Upper lobe of left lung (tissue), 6 donors: ENCODE data around the gene RYR3. TPM values are rescaled to one million over a fixed set of nuclear protein-coding genes. Genes with fewer than 3 reads are reported as not detected.

Source experiments
- ATAC-seq, 2 donors: fragments of 200-7000 bp; cut with Tn5 transposase; one replicate each; pipeline ENCODE4 v1.9.1; 2022; ENCODE audit warnings: mild to moderate bottlenecking in 2 of 2, moderate library complexity in 2 of 2; ENCODE audit not compliant: low FRiP score in 2 of 2
- DNase-seq, 2 donors: peaks; one replicate each; pipeline ENCODE4 v3.0.0-alpha.2; 2019 to 2020
- H3K27ac ChIP-seq, 4 donors: fragments of 200-600 bp; sonication (generic); one replicate each; pipeline ENCODE4 v1.5.1; 2016 to 2019
- H3K27me3 ChIP-seq, 4 donors: fragments of 200-600 bp; sonication (generic); one replicate each; pipeline ENCODE4 v1.5.1; 2017 to 2019
- H3K36me3 ChIP-seq, 4 donors: fragments of 200-600 bp; sonication (generic); one replicate each; pipeline ENCODE4 v1.5.1; 2016 to 2019
- H3K4me1 ChIP-seq, 4 donors: fragments of 200-600 bp; sonication (generic); one replicate each; pipeline ENCODE4 v1.5.1; 2018 to 2019
- H3K4me3 ChIP-seq, 4 donors: fragments of 200-600 bp; sonication (generic); one replicate each; pipeline ENCODE4 v1.5.1; 2017 to 2019; ENCODE audit warnings: mild to moderate bottlenecking in 2 of 4, moderate library complexity in 1 of 4
- H3K9me3 ChIP-seq, 4 donors: fragments of 200-600 bp; sonication (generic); one replicate each; pipeline ENCODE4 v1.5.1; 2018 to 2019
- EP300 ChIP-seq, 4 donors: sonication (generic); formaldehyde crosslinking; IDR thresholded peaks; one replicate each; pipeline ENCODE4 v1.5.1; 2017; ENCODE audit warnings: antibody characterized with exemption in 4 of 4, control low read depth in 2 of 4
- POLR2A ChIP-seq, 4 donors: fragments of 450-650 bp; IDR thresholded peaks; one replicate each; pipeline ENCODE4 v1.5.1; 2016 to 2017; ENCODE audit warnings: antibody characterized with exemption in 4 of 4, mild to moderate bottlenecking in 2 of 4
- POLR2AphosphoS5 ChIP-seq, 2 donors: sonication (generic); formaldehyde crosslinking; IDR thresholded peaks; one replicate each; pipeline ENCODE4 v1.5.1; 2017; ENCODE audit warnings: antibody characterized with exemption in 2 of 2
- whole genome bisulfite sequencing, 2 donors: methylation state at CpG; one replicate each; pipeline ENCODE4 v1.1.5; 2017 to 2018; 5-methylcytosine and 5-hydroxymethylcytosine counted together
- total RNA-seq, 6 donors: library from RNA; depleted of rRNA in 4 of 6; stranded (reverse); fragments of >200 nt in 4 of 6; gene quantifications; one replicate each; pipeline versions ENCODE4 v1.1.0 to v1.2.1, GENCODE V29; 2016 to 2021
- TF ChIP-seq, protein P1 (sequence below), 6 experiments: fragments of 450-650 bp in 4 of 6; fragments of 200-600 bp in 2 of 6; sonication (generic) in 2 of 6; IDR thresholded peaks; one replicate each; pipeline ENCODE4 v1.5.1; 2016 to 2019; ENCODE audit warnings: antibody characterized with exemption in 6 of 6
- donor health status: DM: no; HTN: no; CAD: no; lungs with moderate emphysema.
- donor health status: DM: no; HTN: yes; CAD: no; lungs with severe emphysema.

Gene RYR3
- total RNA-seq, 6 donors from 2014 or later, result under 0.01 to 0.34 (median 0.15) TPM

DNA sequence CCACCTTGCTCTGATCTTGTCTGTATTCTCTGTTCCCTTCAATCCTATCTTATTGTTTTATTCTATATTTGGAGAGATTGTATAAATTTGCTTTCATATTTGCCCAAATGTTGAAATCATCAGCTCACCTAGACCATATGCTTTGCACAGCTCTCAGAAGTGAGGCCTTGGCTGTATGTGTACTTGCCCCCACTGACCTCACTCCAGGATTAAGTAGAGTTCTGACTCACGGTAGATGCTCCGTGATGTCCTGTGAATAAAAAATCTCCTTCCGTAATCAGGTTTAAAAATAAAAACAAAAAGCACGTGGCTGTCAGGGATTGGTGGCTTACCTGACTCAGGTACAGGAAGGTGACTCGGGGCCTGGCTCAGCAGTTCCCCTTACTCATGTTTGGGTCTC, 162.2 kb downstream of the RYR3 start:
- DNase-seq (no peak), ATAC-seq (no peak)
- 82 to 87% methylated on average over 5 of the region's 5 CpGs for WGBS, 2 donors
- Histone ChIP-seq H3K4me1 (no peaks in the 10 kb centered on the region), H3K36me3 (no peaks in the 10 kb centered on the region), H3K4me3 (no peak overlapping the region), H3K9me3 (no peaks in the 10 kb centered on the region), H3K27ac (no peak overlapping the region), H3K27me3 (no peaks in the 10 kb centered on the region)
- no peak for TF ChIP-seq EP300 (IDR thresholded peaks at IDR 0.05)
- TF ChIP-seq, protein P1, sequence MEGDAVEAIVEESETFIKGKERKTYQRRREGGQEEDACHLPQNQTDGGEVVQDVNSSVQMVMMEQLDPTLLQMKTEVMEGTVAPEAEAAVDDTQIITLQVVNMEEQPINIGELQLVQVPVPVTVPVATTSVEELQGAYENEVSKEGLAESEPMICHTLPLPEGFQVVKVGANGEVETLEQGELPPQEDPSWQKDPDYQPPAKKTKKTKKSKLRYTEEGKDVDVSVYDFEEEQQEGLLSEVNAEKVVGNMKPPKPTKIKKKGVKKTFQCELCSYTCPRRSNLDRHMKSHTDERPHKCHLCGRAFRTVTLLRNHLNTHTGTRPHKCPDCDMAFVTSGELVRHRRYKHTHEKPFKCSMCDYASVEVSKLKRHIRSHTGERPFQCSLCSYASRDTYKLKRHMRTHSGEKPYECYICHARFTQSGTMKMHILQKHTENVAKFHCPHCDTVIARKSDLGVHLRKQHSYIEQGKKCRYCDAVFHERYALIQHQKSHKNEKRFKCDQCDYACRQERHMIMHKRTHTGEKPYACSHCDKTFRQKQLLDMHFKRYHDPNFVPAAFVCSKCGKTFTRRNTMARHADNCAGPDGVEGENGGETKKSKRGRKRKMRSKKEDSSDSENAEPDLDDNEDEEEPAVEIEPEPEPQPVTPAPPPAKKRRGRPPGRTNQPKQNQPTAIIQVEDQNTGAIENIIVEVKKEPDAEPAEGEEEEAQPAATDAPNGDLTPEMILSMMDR (IDR thresholded peaks at IDR 0.05), result no peak
- no peak for TF ChIP-seq POLR2AphosphoS5 (IDR thresholded peaks at IDR 0.05)
- no peak for TF ChIP-seq POLR2A (IDR thresholded peaks at IDR 0.05)

DNA sequence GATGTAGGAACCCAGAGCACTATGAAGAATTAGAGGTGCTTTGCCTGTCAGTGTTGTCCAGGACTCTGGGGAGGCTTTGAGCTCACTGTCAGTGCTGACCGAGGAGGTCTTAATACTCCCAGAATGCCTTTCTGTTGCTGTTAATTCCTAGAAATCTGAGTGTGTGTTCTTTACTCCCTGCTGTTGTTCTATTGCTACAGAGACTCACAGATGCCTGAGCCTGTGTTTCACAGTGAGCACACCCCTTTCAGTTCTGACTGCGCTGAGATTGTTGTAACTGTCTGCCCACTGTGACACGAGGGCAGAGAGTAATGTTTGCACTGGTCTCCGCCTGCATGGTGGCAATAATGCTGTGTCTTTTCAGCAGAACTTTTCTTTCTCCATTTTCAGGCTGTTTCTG, 162.9 kb downstream of the RYR3 start:
- no peaks in the 10 kb centered on the region for H3K4me1 ChIP-seq
- no peak for DNase-seq
- WGBS, 2 donors, result 63 to 81% methylated on average over 4 of the region's 4 CpGs

DNA sequence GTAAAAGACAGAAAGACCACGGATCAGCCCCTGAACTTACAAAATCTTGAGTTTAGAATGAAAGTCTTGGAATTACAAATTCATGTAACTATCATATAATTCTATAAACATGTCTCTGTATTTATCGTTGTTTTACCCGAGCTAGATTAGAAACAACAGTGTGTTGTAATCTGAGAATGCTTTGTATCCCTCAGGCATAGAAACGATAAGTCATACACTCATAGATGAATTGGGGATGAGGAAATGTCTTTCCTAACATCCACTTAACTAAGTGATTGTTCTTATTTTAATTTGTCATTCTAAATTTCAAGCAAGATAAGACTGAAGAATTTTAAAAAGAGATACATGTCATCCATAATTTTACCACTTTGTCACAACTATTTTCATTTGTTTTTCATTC, 165.3 kb downstream of the RYR3 start:
- no peaks in the 10 kb centered on the region for H3K36me3 ChIP-seq
- H3K9me3 ChIP-seq, result no peaks in the 10 kb centered on the region
- ATAC-seq (no peak), DNase-seq (no peak)
- H3K27ac ChIP-seq, result no peak overlapping the region
- no peaks in the 10 kb centered on the region for H3K4me1 ChIP-seq
- H3K27me3 ChIP-seq, result no peaks in the 10 kb centered on the region
- H3K4me3 ChIP-seq, result no peak overlapping the region
- 88 to 92% methylated on average over 4 of the region's 4 CpGs for WGBS, 2 donors
- TF ChIP-seq, protein P1 (IDR thresholded peaks at IDR 0.05), result no peak
- no peak for TF ChIP-seq EP300 (IDR thresholded peaks at IDR 0.05)
- no peak for TF ChIP-seq POLR2AphosphoS5 (IDR thresholded peaks at IDR 0.05)
- TF ChIP-seq POLR2A (IDR thresholded peaks at IDR 0.05), result no peak

More for the DNA sequence above, 162.9 kb downstream of the RYR3 start:
- no peak for TF ChIP-seq POLR2A (IDR thresholded peaks at IDR 0.05)
- TF ChIP-seq POLR2AphosphoS5 (IDR thresholded peaks at IDR 0.05), result no peak
- TF ChIP-seq, protein P1 (IDR thresholded peaks at IDR 0.05), result no peak
- no peak for TF ChIP-seq EP300 (IDR thresholded peaks at IDR 0.05)
- ATAC-seq, result no peak
- H3K27me3 ChIP-seq, result no peaks in the 10 kb centered on the region
- no peak overlapping the region for H3K4me3 ChIP-seq
- no peaks in the 10 kb centered on the region for H3K9me3 ChIP-seq
- H3K36me3 ChIP-seq, result no peaks in the 10 kb centered on the region
- no peak overlapping the region for H3K27ac ChIP-seq

DNA sequence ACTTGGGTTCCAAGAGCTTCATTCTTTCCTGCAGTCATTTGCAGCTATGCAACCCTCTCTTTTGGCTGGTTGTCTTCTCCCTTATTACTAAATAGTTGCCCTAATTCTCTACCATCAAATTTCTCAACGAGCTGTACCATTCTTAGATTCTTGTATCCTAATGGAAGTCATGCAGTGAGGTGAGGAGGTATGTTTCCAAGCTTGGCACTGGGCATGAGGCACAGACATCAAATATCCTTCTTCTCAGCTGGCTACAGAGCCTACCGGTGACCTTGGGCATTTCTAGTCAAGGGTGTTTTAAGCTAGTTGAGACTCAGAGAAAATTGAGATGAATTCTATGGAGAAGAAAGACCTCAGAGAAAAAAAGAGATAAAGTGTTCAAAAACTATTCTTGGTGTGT, 166.1 kb downstream of the RYR3 start:
- no peak for TF ChIP-seq EP300 (IDR thresholded peaks at IDR 0.05)
- no peak for TF ChIP-seq POLR2A (IDR thresholded peaks at IDR 0.05)
- no peak for TF ChIP-seq POLR2AphosphoS5 (IDR thresholded peaks at IDR 0.05)
- TF ChIP-seq, protein P1 (IDR thresholded peaks at IDR 0.05), result no peak
- 86 to 89% methylated on average over 2 of the region's 2 CpGs for WGBS, 2 donors

DNA sequence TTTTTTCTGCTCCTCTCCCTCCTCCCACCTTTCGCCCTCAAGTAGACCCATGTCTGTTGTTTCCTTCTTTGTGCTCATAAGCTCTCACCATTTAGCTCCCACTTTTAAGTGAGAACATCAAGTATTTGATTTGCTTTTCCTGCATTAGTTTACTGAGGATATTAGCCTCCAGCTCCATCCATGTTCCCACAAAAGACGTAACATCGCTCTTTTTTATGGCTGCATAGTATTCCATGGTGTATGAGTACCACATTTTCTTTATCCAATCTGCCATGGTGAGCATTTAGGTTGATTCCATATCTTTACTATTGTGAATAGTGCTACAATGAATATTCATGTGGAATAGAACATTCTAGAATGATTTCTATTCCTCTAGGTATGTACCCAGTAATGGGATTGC, 178.6 kb downstream of the RYR3 start:
- Histone ChIP-seq H3K4me3 (no peak overlapping the region), H3K27me3 (no peaks in the 10 kb centered on the region), H3K36me3 (no peaks in the 10 kb centered on the region), H3K9me3 (no peaks in the 10 kb centered on the region), H3K27ac (no peak overlapping the region), H3K4me1 (no peaks in the 10 kb centered on the region)
- DNase-seq (no peak), ATAC-seq (no peak)
- TF ChIP-seq, protein P1 (IDR thresholded peaks at IDR 0.05), result no peak
- TF ChIP-seq POLR2AphosphoS5 (IDR thresholded peaks at IDR 0.05) (no peak), POLR2A (IDR thresholded peaks at IDR 0.05) (no peak), EP300 (IDR thresholded peaks at IDR 0.05) (no peak)
- 93 to 94% methylated on average over 3 of the region's 3 CpGs for WGBS, 2 donors

More for the DNA sequence above, 166.1 kb downstream of the RYR3 start:
- Histone ChIP-seq H3K9me3 (no peaks in the 10 kb centered on the region), H3K4me3 (no peak overlapping the region), H3K27ac (no peak overlapping the region), H3K27me3 (no peaks in the 10 kb centered on the region), H3K4me1 (no peaks in the 10 kb centered on the region), H3K36me3 (no peaks in the 10 kb centered on the region)
- no peak for DNase-seq
- ATAC-seq, result no peak
